Dendritic cell treated with granulocyte-macrophage colony-stimulating factor and Interleukin-4, amounts not matched to agents 40 ng/mL and 50 ng/mL, for 4 days (primary cell): ENCODE results near the gene ISOC1.

Experiments
- H3K27ac Mint-ChIP-seq: one replicate; pipeline ENCODE4 v1.8.0; 2022; ENCODE audit warnings: mild to moderate bottlenecking, mixed read lengths
- H3K27me3 Mint-ChIP-seq: one replicate; pipeline ENCODE4 v1.8.0; 2022; ENCODE audit warnings: mild to moderate bottlenecking, mixed read lengths
- H3K36me3 Mint-ChIP-seq: one replicate; pipeline ENCODE4 v1.8.0; 2022; ENCODE audit warnings: low read depth, mixed read lengths
- H3K4me1 Mint-ChIP-seq: one replicate; pipeline ENCODE4 v1.8.0; 2022; ENCODE audit warnings: low read depth, mixed read lengths
- H3K4me3 Mint-ChIP-seq: one replicate; pipeline ENCODE4 v1.8.0; 2022; ENCODE audit warnings: mild to moderate bottlenecking, moderate library complexity, mixed read lengths
- H3K9me3 Mint-ChIP-seq: one replicate; pipeline ENCODE4 v1.8.0; 2022; ENCODE audit warnings: mixed read lengths
- intact Hi-C: fragments of 100-400 bp; cut with micrococcal nuclease; formaldehyde crosslinking; loops from one replicate; pipeline ENCODE4 v1.15.0; 2022

ISOC1 gene

GRCh38 chr5:129103397-129103796, 8.8 kb downstream of the ISOC1 start:
- no peaks in the 10 kb centered on the region for H3K9me3 Mint-ChIP-seq
- no peak overlapping the region for H3K4me3 Mint-ChIP-seq
- intact Hi-C loops: no loop called here

GRCh38 chr5:129104915-129105455, 10.4 kb downstream of the ISOC1 start:
- H3K27me3 Mint-ChIP-seq: no peaks in the 10 kb centered on the region
- peaks cover 7% of the 10 kb centered on the region for H3K4me1 Mint-ChIP-seq
- intact Hi-C loops: no loop called here
- H3K9me3 Mint-ChIP-seq: no peaks in the 10 kb centered on the region
- H3K27ac Mint-ChIP-seq: no peak overlapping the region
- H3K36me3 Mint-ChIP-seq: peaks cover 14% of the 10 kb centered on the region
- H3K4me3 Mint-ChIP-seq: no peak overlapping the region

More at GRCh38 chr5:129103397-129103796, 8.8 kb downstream of the ISOC1 start:
- Mint-ChIP-seq H3K36me3 (peaks cover 7% of the 10 kb centered on the region), H3K27ac (no peak overlapping the region), H3K27me3 (no peaks in the 10 kb centered on the region), H3K4me1 (peaks cover 7% of the 10 kb centered on the region)

GRCh38 chr5:129107637-129108036, 13.1 kb downstream of the ISOC1 start:
- intact Hi-C loops: no loop called here
- Mint-ChIP-seq H3K36me3 (peaks cover 14% of the 10 kb centered on the region), H3K27ac (no peak overlapping the region)

GRCh38 chr5:129110742-129111141, 16.2 kb downstream of the ISOC1 start:
- Mint-ChIP-seq H3K9me3 (no peaks in the 10 kb centered on the region), H3K4me1 (peaks cover 6% of the 10 kb centered on the region), H3K4me3 (no peak overlapping the region), H3K27ac (no peak overlapping the region), H3K36me3 (peaks cover 20% of the 10 kb centered on the region), H3K27me3 (no peaks in the 10 kb centered on the region)
- intact Hi-C loops: no loop called here

More at GRCh38 chr5:129107637-129108036, 13.1 kb downstream of the ISOC1 start:
- Mint-ChIP-seq H3K9me3 (no peaks in the 10 kb centered on the region), H3K4me3 (no peak overlapping the region), H3K27me3 (no peaks in the 10 kb centered on the region), H3K4me1 (peaks cover 6% of the 10 kb centered on the region)

- no peak overlapping the region for H3K27ac Mint-ChIP-seq
- no peaks in the 10 kb centered on the region for H3K9me3 Mint-ChIP-seq
- H3K4me3 Mint-ChIP-seq: no peak overlapping the region
- intact Hi-C loops: no loop called here
- no peaks in the 10 kb centered on the region for H3K27me3 Mint-ChIP-seq
- peaks cover 20% of the 10 kb centered on the region for H3K36me3 Mint-ChIP-seq
- peaks cover 6% of the 10 kb centered on the region for H3K4me1 Mint-ChIP-seq
Measured at GRCh38 chr5:129111351-129111750, 16.8 kb downstream of the ISOC1 start.

GRCh38 chr5:129112295-129112694, 17.7 kb downstream of the ISOC1 start:
- Mint-ChIP-seq H3K9me3 (no peaks in the 10 kb centered on the region), H3K36me3 (peaks cover 20% of the 10 kb centered on the region), H3K4me3 (no peak overlapping the region), H3K27me3 (no peaks in the 10 kb centered on the region), H3K27ac (no peak overlapping the region), H3K4me1 (peaks cover 6% of the 10 kb centered on the region)
- intact Hi-C loops: no loop called here

- no peak overlapping the region for H3K27ac Mint-ChIP-seq
- intact Hi-C loops: no loop called here
- H3K9me3 Mint-ChIP-seq: no peaks in the 10 kb centered on the region
- H3K4me3 Mint-ChIP-seq: no peak overlapping the region
- H3K36me3 Mint-ChIP-seq: peaks cover 10% of the 10 kb centered on the region
- no peaks in the 10 kb centered on the region for H3K27me3 Mint-ChIP-seq
- H3K4me1 Mint-ChIP-seq: peaks cover 6% of the 10 kb centered on the region
Measured at GRCh38 chr5:129113867-129114266, 19.3 kb downstream of the ISOC1 start.

- Mint-ChIP-seq H3K4me3 (no peak overlapping the region), H3K27ac (no peak overlapping the region), H3K36me3 (peaks cover 6% of the 10 kb centered on the region), H3K27me3 (no peaks in the 10 kb centered on the region), H3K4me1 (peaks cover 6% of the 10 kb centered on the region), H3K9me3 (no peaks in the 10 kb centered on the region)
- intact Hi-C loops: no loop called here
Measured at GRCh38 chr5:129114539-129115193, 20.1 kb downstream of the ISOC1 start.

GRCh38 chr5:129115680-129116079, 21.1 kb downstream of the ISOC1 start:
- intact Hi-C loops: no loop called here
- Mint-ChIP-seq H3K4me1 (peaks cover 6% of the 10 kb centered on the region), H3K9me3 (no peaks in the 10 kb centered on the region), H3K4me3 (no peak overlapping the region), H3K36me3 (peaks cover 6% of the 10 kb centered on the region), H3K27ac (no peak overlapping the region), H3K27me3 (no peaks in the 10 kb centered on the region)

- Mint-ChIP-seq H3K4me3 (no peak overlapping the region), H3K27ac (no peak overlapping the region), H3K36me3 (peaks cover 6% of the 10 kb centered on the region), H3K9me3 (no peaks in the 10 kb centered on the region), H3K27me3 (no peaks in the 10 kb centered on the region), H3K4me1 (peaks cover under 1% of the 10 kb centered on the region)
- intact Hi-C loops: no loop called here
Measured at GRCh38 chr5:129116797-129117196, 22.2 kb downstream of the ISOC1 start.

GRCh38 chr5:129118405-129118804, 23.9 kb downstream of the ISOC1 start:
- H3K36me3 Mint-ChIP-seq: peaks cover 6% of the 10 kb centered on the region
- intact Hi-C loops: no loop called here
- H3K27me3 Mint-ChIP-seq: no peaks in the 10 kb centered on the region
- H3K4me3 Mint-ChIP-seq: no peak overlapping the region
- H3K4me1 Mint-ChIP-seq: no peaks in the 10 kb centered on the region
- H3K9me3 Mint-ChIP-seq: no peaks in the 10 kb centered on the region
- H3K27ac Mint-ChIP-seq: no peak overlapping the region

GRCh38 chr5:129118826-129119225, 24.3 kb downstream of the ISOC1 start:
- Mint-ChIP-seq H3K27ac (no peak overlapping the region), H3K36me3 (peaks cover 6% of the 10 kb centered on the region), H3K9me3 (no peaks in the 10 kb centered on the region), H3K27me3 (no peaks in the 10 kb centered on the region), H3K4me1 (no peaks in the 10 kb centered on the region), H3K4me3 (no peak overlapping the region)
- intact Hi-C loops: no loop called here

GRCh38 chr5:129120158-129120581, 25.6 kb downstream of the ISOC1 start:
- H3K9me3 Mint-ChIP-seq: no peaks in the 10 kb centered on the region
- no peaks in the 10 kb centered on the region for H3K36me3 Mint-ChIP-seq
- intact Hi-C loops: no loop called here
- H3K27me3 Mint-ChIP-seq: no peaks in the 10 kb centered on the region
- H3K4me1 Mint-ChIP-seq: no peaks in the 10 kb centered on the region
- H3K4me3 Mint-ChIP-seq: no peak overlapping the region
- H3K27ac Mint-ChIP-seq: no peak overlapping the region

- H3K27me3 Mint-ChIP-seq: no peaks in the 10 kb centered on the region
- H3K4me3 Mint-ChIP-seq: no peak overlapping the region
- H3K27ac Mint-ChIP-seq: no peak overlapping the region
- no peaks in the 10 kb centered on the region for H3K36me3 Mint-ChIP-seq
- peaks cover 6% of the 10 kb centered on the region for H3K4me1 Mint-ChIP-seq
- intact Hi-C loops: no loop called here
- no peaks in the 10 kb centered on the region for H3K9me3 Mint-ChIP-seq
Measured at GRCh38 chr5:129122560-129122959, 28.0 kb downstream of the ISOC1 start.

GRCh38 chr5:129124608-129125007, 30.1 kb downstream of the ISOC1 start:
- Mint-ChIP-seq H3K9me3 (no peaks in the 10 kb centered on the region), H3K36me3 (no peaks in the 10 kb centered on the region), H3K4me1 (peaks cover 6% of the 10 kb centered on the region), H3K4me3 (no peak overlapping the region), H3K27me3 (no peaks in the 10 kb centered on the region), H3K27ac (no peak overlapping the region)
- intact Hi-C loops: no loop called here
